Dermis blood vessel endothelial cell (primary cell): ENCODE measurements around the gene MTG2. TPM values are rescaled to one million over a fixed set of nuclear protein-coding genes. Genes with fewer than 3 reads are reported as not detected.

Experiments used
- DNase-seq: peaks from one replicate; pipeline ENCODE4 v3.0.0; 2010
- total RNA-seq: library from RNA; depleted of rRNA; stranded (reverse); fragments of >200 nt; gene quantifications from 2 replicates; pipeline ENCODE4 v1.2.3, GENCODE V29; 2014

MTG2 gene
- 19.3 and 26.7 TPM in 2 replicates for total RNA-seq

- DNase-seq: peak; percentile 96
Observed at GRCh38 chr20:62182469-62183425, at the start of gene MTG2. MTG2 (plus strand) TSS chr20:62183028; CDS start chr20:62193421, 10,393 bp downstream.

GRCh38 chr20:62133051-62133845 lies 49.6 kb upstream of the MTG2 start:
- peak; percentile 28 for DNase-seq

GRCh38 chr20:62133864-62134263 lies 49.0 kb upstream of the MTG2 start:
- DNase-seq: peak; percentile 13

- DNase-seq: peak; percentile 61
Observed at GRCh38 chr20:62134735-62135231, 48.0 kb upstream of the MTG2 start.

- DNase-seq: no peak
Observed at GRCh38 chr20:62135573-62136266, 47.1 kb upstream of the MTG2 start.

- DNase-seq: peak; percentile 87
Observed at GRCh38 chr20:62136283-62137091, 46.3 kb upstream of the MTG2 start.

- no peak for DNase-seq
Observed at GRCh38 chr20:62137092-62137384, 45.8 kb upstream of the MTG2 start.

GRCh38 chr20:62137478-62138203 lies 45.2 kb upstream of the MTG2 start:
- no peak for DNase-seq

GRCh38 chr20:62138204-62138543 lies 44.7 kb upstream of the MTG2 start:
- no peak for DNase-seq

GRCh38 chr20:62138912-62139311 lies 43.9 kb upstream of the MTG2 start:
- no peak for DNase-seq

GRCh38 chr20:62139636-62140035 lies 43.2 kb upstream of the MTG2 start:
- DNase-seq: no peak

GRCh38 chr20:62141043-62141396 lies 41.8 kb upstream of the MTG2 start:
- no peak for DNase-seq

GRCh38 chr20:62141397-62142251 lies 41.2 kb upstream of the MTG2 start:
- DNase-seq: peak; percentile 61

GRCh38 chr20:62142252-62143080 lies 40.4 kb upstream of the MTG2 start:
- peak; percentile 29 for DNase-seq

- DNase-seq: peak; percentile 94
Observed at GRCh38 chr20:62143081-62143956, 39.5 kb upstream of the MTG2 start, which contains the start of the genes PSMA7 and SS18L1. PSMA7 (minus strand) TSS chr20:62143394; CDS start chr20:62143303, 91 bp downstream. SS18L1 (plus strand) TSS chr20:62143769; CDS start chr20:62143821, 52 bp downstream.

- DNase-seq: peak; percentile 77
Observed at GRCh38 chr20:62143957-62144825, 38.6 kb upstream of the MTG2 start.

GRCh38 chr20:62145688-62146018 lies 37.2 kb upstream of the MTG2 start:
- DNase-seq: no peak
